Mesenchymal stem cell (in vitro differentiated cells and primary cell): Measurements from ENCODE around the gene DNAH14.

ENCODE experiments used
- DNase-seq: peaks from one replicate; pipeline ENCODE4 v3.0.0-alpha.2; 2013
- H2AFZ ChIP-seq: one replicate; pipeline ENCODE4 v1.6.1; 2013; ENCODE audit warnings: low read depth, mild to moderate bottlenecking, control low read depth, inconsistent platforms, low read length, moderate library complexity
- H2AK5ac ChIP-seq: 2 replicates; pipeline ENCODE4 v1.6.1; 2013; ENCODE audit warnings: low read length, moderate library complexity, mild to moderate bottlenecking, inconsistent platforms; ENCODE audit not compliant: severe bottlenecking
- H2BK120ac ChIP-seq: one replicate; pipeline ENCODE4 v1.6.1; 2013; ENCODE audit warnings: low read depth, mild to moderate bottlenecking, inconsistent platforms, low read length, moderate library complexity
- H2BK12ac ChIP-seq, 2 experiments: one replicate each; pipeline ENCODE4 v1.6.1; 2013; ENCODE audit warnings: inconsistent platforms in 2 of 2, low read length in 2 of 2, mild to moderate bottlenecking in 2 of 2, moderate library complexity in 2 of 2, control low read depth in 1 of 2
- H2BK15ac ChIP-seq: one replicate; pipeline ENCODE4 v1.6.1; 2013; ENCODE audit warnings: mild to moderate bottlenecking, low read depth, inconsistent platforms; ENCODE audit not compliant: poor library complexity, severe bottlenecking
- H2BK5ac ChIP-seq: 2 replicates; pipeline ENCODE4 v1.6.1; 2013; ENCODE audit warnings: low read depth, mild to moderate bottlenecking, low read length, control low read depth, inconsistent platforms; ENCODE audit not compliant: poor library complexity, severe bottlenecking
- H3K14ac ChIP-seq, 2 experiments: one replicate each; pipeline ENCODE4 v1.6.1; 2013; ENCODE audit warnings: inconsistent platforms in 2 of 2, low read length in 2 of 2, control low read depth in 1 of 2, mild to moderate bottlenecking in 1 of 2, moderate library complexity in 1 of 2
- H3K18ac ChIP-seq, 2 experiments: one replicate each; pipeline ENCODE4 v1.6.1; 2013; ENCODE audit warnings: inconsistent platforms in 2 of 2, low read length in 2 of 2, control low read depth in 1 of 2, low read depth in 1 of 2, mild to moderate bottlenecking in 1 of 2
- H3K23ac ChIP-seq, 2 experiments: one replicate each; pipeline ENCODE4 v1.6.1; 2013; ENCODE audit warnings: inconsistent platforms in 2 of 2, low read length in 2 of 2, mild to moderate bottlenecking in 2 of 2, moderate library complexity in 2 of 2, control low read depth in 1 of 2
- H3K27ac ChIP-seq: 2 replicates; pipeline ENCODE4 v1.5.1; 2013; ENCODE audit warnings: mild to moderate bottlenecking, moderate library complexity, low read length, control low read depth, inconsistent platforms; ENCODE audit not compliant: poor library complexity, severe bottlenecking
- H3K27me3 ChIP-seq, 2 experiments: 2 replicates each; pipeline versions ENCODE4 v1.6.1 to v1.7.0; 2013; ENCODE audit warnings: low read length in 2 of 2, mild to moderate bottlenecking in 2 of 2, moderate library complexity in 2 of 2, control low read depth in 1 of 2, inconsistent platforms in 1 of 2; ENCODE audit not compliant: control insufficient read depth in 1 of 2, insufficient read depth in 1 of 2
- H3K36me3 ChIP-seq, 2 experiments: 2 replicates each; pipeline versions ENCODE4 v1.6.1 to v1.7.0; 2013; ENCODE audit warnings: low read length in 2 of 2, control low read depth in 1 of 2, inconsistent platforms in 1 of 2, low read depth in 1 of 2, mild to moderate bottlenecking in 1 of 2; ENCODE audit not compliant: insufficient read depth in 2 of 2, control insufficient read depth in 1 of 2
- H3K4ac ChIP-seq, 2 experiments: one replicate each; pipeline ENCODE4 v1.6.1; 2013; ENCODE audit warnings: inconsistent platforms in 2 of 2, low read length in 2 of 2, mild to moderate bottlenecking in 2 of 2, moderate library complexity in 2 of 2, control low read depth in 1 of 2, low read depth in 1 of 2
- H3K4me1 ChIP-seq: 2 replicates; pipeline ENCODE4 v1.6.1; 2013; ENCODE audit warnings: low read depth, low read length, control low read depth; ENCODE audit not compliant: control insufficient read depth, insufficient read depth
- H3K4me2 ChIP-seq: 2 replicates; pipeline ENCODE4 v1.6.1; 2013; ENCODE audit warnings: low read length, mild to moderate bottlenecking, inconsistent platforms; ENCODE audit not compliant: poor library complexity, severe bottlenecking
- H3K4me3 ChIP-seq, 2 experiments: 2 replicates each; pipeline versions ENCODE4 v1.5.1 to v1.7.0; 2013; ENCODE audit warnings: low read length in 2 of 2, mild to moderate bottlenecking in 2 of 2, control low read depth in 1 of 2, low read depth in 1 of 2; ENCODE audit not compliant: insufficient read depth in 1 of 2
- H3K79me1 ChIP-seq: replicated peaks from 2 replicates; pipeline ENCODE4 v1.6.1; 2013; ENCODE audit warnings: mild to moderate bottlenecking, control low read depth, low read length, inconsistent platforms; ENCODE audit not compliant: poor library complexity, severe bottlenecking
- H3K9ac ChIP-seq: 2 replicates; pipeline ENCODE4 v1.7.0; 2013; ENCODE audit warnings: mild to moderate bottlenecking, low read length, moderate library complexity
- H3K9me3 ChIP-seq: 2 replicates; pipeline ENCODE4 v1.7.0; 2013; ENCODE audit warnings: mild to moderate bottlenecking, low read length; ENCODE audit not compliant: control insufficient read depth
- H4K8ac ChIP-seq: one replicate; pipeline ENCODE4 v1.6.1; 2013; ENCODE audit warnings: inconsistent platforms, mild to moderate bottlenecking, low read length, moderate library complexity
- H4K91ac ChIP-seq: one replicate; pipeline ENCODE4 v1.6.1; 2013; ENCODE audit warnings: mild to moderate bottlenecking, low read length, inconsistent platforms
- WGBS: methylation state at CpG from one replicate; pipeline ENCODE4 v1.1.7; 2013; ENCODE audit warnings: mixed read lengths; 5-methylcytosine and 5-hydroxymethylcytosine counted together

DNAH14 gene

GRCh38 chr1:225373155-225373554, 443.7 kb downstream of the DNAH14 start:
- Histone ChIP-seq H3K9me3 (no peaks in the 10 kb centered on the region), H2AK5ac (no peak overlapping the region), H3K4me3 (no peak overlapping the region), H2BK120ac (no peak overlapping the region), H3K4me1 (no peaks in the 10 kb centered on the region), H3K18ac (no peak overlapping the region), H3K4ac (no peak overlapping the region), H3K23ac (no peak overlapping the region), H2BK12ac (no peak overlapping the region), H3K27me3 (no peaks in the 10 kb centered on the region), H3K36me3 (no peaks in the 10 kb centered on the region), H3K14ac (no peak overlapping the region), H3K79me1 (no peaks in the 10 kb centered on the region), H2BK5ac (no peak overlapping the region), H3K27ac (no peak overlapping the region), H2AFZ (no peak overlapping the region), H3K4me2 (no peak overlapping the region), H3K9ac (no peak overlapping the region), H2BK15ac (no peak overlapping the region), H4K91ac (no peak overlapping the region), H4K8ac (no peak overlapping the region)
- WGBS = 92% methylated on average over 21 of the region's 21 CpGs
- no peak for DNase-seq

- Histone ChIP-seq H3K4me3 (no peak overlapping the region), H3K18ac (no peak overlapping the region), H3K23ac (no peak overlapping the region), H3K27me3 (no peaks in the 10 kb centered on the region), H2AFZ (peak overlapping the region; percentile 4), H2AK5ac (no peak overlapping the region), H2BK15ac (no peak overlapping the region), H3K4me1 (peaks cover 3% of the 10 kb centered on the region), H2BK12ac (no peak overlapping the region), H3K14ac (no peak overlapping the region), H3K36me3 (no peaks in the 10 kb centered on the region), H4K91ac (no peak overlapping the region), H3K4ac (no peak overlapping the region), H3K27ac (no peak overlapping the region), H2BK5ac (no peak overlapping the region), H3K9ac (no peak overlapping the region), H3K4me2 (no peak overlapping the region), H3K9me3 (no peaks in the 10 kb centered on the region), H4K8ac (no peak overlapping the region), H3K79me1 (no peaks in the 10 kb centered on the region), H2BK120ac (no peak overlapping the region)
- DNase-seq = no peak
- WGBS = 100% methylated on average over 3 of the region's 4 CpGs
Measured at GRCh38 chr1:225374996-225375395, 445.5 kb downstream of the DNAH14 start.

- H2BK5ac ChIP-seq = no peak overlapping the region
- H3K14ac ChIP-seq = no peak overlapping the region
- H3K18ac ChIP-seq = peak overlapping the region in 1 of 2 experiments; percentile 5
- no peak overlapping the region for H3K9ac ChIP-seq
- H3K23ac ChIP-seq = no peak overlapping the region
- H2BK12ac ChIP-seq = no peak overlapping the region
- no peak overlapping the region for H4K91ac ChIP-seq
- no peaks in the 10 kb centered on the region for H3K27me3 ChIP-seq
- no peaks in the 10 kb centered on the region for H3K79me1 ChIP-seq
- no peak overlapping the region for H2AFZ ChIP-seq
- no peaks in the 10 kb centered on the region for H3K36me3 ChIP-seq
- no peak overlapping the region for H2AK5ac ChIP-seq
- no peak overlapping the region for H3K27ac ChIP-seq
- peak; percentile 85 for DNase-seq
- no peak overlapping the region for H3K4ac ChIP-seq
- H3K4me2 ChIP-seq = no peak overlapping the region
- no peak overlapping the region for H2BK120ac ChIP-seq
- H3K4me3 ChIP-seq = no peak overlapping the region
- 17% methylated on average over 7 of the region's 10 CpGs for WGBS
- H3K4me1 ChIP-seq = peaks cover 3% of the 10 kb centered on the region
- H3K9me3 ChIP-seq = no peaks in the 10 kb centered on the region
- no peak overlapping the region for H2BK15ac ChIP-seq
- no peak overlapping the region for H4K8ac ChIP-seq
Measured at GRCh38 chr1:225378880-225379279, 449.4 kb downstream of the DNAH14 start.

DNA sequence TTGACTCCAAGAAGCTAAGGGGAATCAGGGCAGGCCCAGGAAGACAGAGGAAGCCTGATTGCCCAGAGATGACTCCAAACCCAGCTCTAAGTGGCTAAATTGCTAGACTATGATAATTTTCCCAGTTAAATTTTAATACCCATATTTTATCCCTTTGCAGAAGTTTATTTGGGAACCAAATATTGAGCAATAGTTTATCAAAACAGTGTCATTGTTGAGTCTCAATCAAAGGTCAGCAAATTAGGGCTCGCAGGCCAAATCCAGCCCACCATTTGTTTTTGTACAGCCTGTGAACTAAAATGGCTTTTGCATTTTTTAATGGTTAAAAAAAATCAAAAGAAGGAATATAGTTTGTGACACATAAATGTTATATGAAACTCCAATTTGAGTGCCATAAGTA, 451.2 kb downstream of the DNAH14 start:
- no peak overlapping the region for H4K91ac ChIP-seq
- H3K79me1 ChIP-seq = no peaks in the 10 kb centered on the region
- no peaks in the 10 kb centered on the region for H3K27me3 ChIP-seq
- no peak overlapping the region for H3K4ac ChIP-seq
- no peak overlapping the region for H3K23ac ChIP-seq
- H2BK5ac ChIP-seq = no peak overlapping the region
- no peaks in the 10 kb centered on the region for H3K36me3 ChIP-seq
- H3K14ac ChIP-seq = no peak overlapping the region
- H3K9me3 ChIP-seq = no peaks in the 10 kb centered on the region
- H3K4me1 ChIP-seq = peaks cover 3% of the 10 kb centered on the region
- no peak overlapping the region for H2AFZ ChIP-seq
- H4K8ac ChIP-seq = no peak overlapping the region
- DNase-seq = no peak
- H3K18ac ChIP-seq = no peak overlapping the region
- H3K27ac ChIP-seq = no peak overlapping the region
- no peak overlapping the region for H2BK12ac ChIP-seq
- 93% methylated on average over 1 of the region's 1 CpG for WGBS
- no peak overlapping the region for H2BK15ac ChIP-seq
- H2AK5ac ChIP-seq = no peak overlapping the region
- no peak overlapping the region for H3K9ac ChIP-seq
- H2BK120ac ChIP-seq = no peak overlapping the region
- no peak overlapping the region for H3K4me3 ChIP-seq
- H3K4me2 ChIP-seq = no peak overlapping the region
